Measurements from ENCODE around the gene GHRL.
"Not testable (repeated sequence)": the region's sequence is repeated elsewhere in the genome, so short reads cannot be mapped to it uniquely, and the experiment has no call there.

GHRL gene

DNA sequence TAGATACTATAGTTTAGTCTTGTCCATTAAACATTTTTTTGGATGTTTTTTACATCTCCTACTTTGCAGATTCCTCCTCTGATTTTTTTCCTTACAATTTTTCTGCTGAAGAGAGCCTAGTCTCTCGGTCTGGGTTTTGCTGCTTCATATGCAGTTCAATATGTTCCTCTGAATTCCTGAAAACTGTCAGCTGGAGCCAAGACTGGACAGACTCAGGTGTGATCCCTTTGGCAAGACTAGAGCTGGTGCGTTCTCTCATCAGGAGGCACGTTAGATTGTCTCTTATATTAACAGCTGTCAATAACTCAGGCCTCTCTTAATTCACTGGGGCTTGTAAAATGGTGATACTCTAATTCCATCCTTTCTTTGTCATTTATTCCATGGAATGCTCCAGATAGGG, 13.4 kb upstream of the GHRL start:
- no peaks in the 10 kb centered on the region for H3K9me3 ChIP-seq (ENCODE audit: insufficient read depth, low read length)
- H3K9ac ChIP-seq (ENCODE audit: insufficient read length, low read depth): no peak overlapping the region
- no peaks in the 10 kb centered on the region for H3K4me1 ChIP-seq (ENCODE audit: insufficient read depth, insufficient read length)
- H3K36me3 ChIP-seq (ENCODE audit: insufficient read depth, insufficient read length, low read length): peaks cover 98% of the 10 kb centered on the region
- H3K27me3 ChIP-seq (ENCODE audit: insufficient read depth, insufficient read length): no peaks in the 10 kb centered on the region
- H3K4me3 ChIP-seq (ENCODE audit: insufficient read length, low read depth): no peak overlapping the region
- TF ChIP-seq SUZ12 (IDR thresholded peaks at IDR 0.05; ENCODE audit: extremely low read depth, insufficient read depth, insufficient read length): no peak
- no peak for TF ChIP-seq ZNF274 (IDR thresholded peaks at IDR 0.05; ENCODE audit: low read depth, low read length)
- DNase-seq (ENCODE audit: low read depth, low spot score): no peak

DNA sequence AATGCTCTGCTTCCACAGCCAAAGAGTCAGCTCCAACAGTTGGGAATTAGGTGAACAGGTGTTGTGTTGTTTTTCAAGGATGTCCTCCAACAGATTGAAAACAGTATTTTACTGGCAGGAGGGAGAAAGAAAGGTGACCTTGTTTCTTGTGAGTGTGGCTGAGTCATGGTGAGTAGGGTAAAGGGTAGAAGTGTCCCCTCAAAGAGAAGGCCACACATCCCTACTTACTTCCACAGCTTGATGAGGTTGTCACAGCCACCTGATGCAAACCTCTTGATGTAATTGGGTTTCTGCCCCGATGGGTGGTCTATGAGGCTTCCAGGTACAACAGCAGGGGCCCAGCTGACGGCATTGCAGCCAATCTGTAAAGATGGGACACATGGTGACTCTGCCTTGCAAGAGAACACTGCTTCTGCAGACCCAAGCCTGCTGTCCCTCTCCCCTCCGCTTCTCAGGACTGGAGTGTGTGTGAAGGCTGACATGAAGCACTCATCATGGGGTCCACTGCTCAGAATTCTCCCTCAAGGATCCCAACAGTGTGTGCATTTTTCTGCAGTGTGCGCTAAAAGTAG, 12.7 kb upstream of the GHRL start:
- Histone ChIP-seq H3K4me1 (ENCODE audit: insufficient read depth, insufficient read length) (no peaks in the 10 kb centered on the region), H3K27me3 (ENCODE audit: insufficient read depth, insufficient read length) (no peaks in the 10 kb centered on the region), H3K36me3 (ENCODE audit: insufficient read depth, insufficient read length, low read length) (peaks cover 98% of the 10 kb centered on the region), H3K4me3 (ENCODE audit: insufficient read length, low read depth) (no peak overlapping the region), H3K9ac (ENCODE audit: insufficient read length, low read depth) (no peak overlapping the region), H3K9me3 (ENCODE audit: insufficient read depth, low read length) (no peaks in the 10 kb centered on the region)
- no peak for DNase-seq (ENCODE audit: low read depth, low spot score)
- TF ChIP-seq ZNF274 (IDR thresholded peaks at IDR 0.05; ENCODE audit: low read depth, low read length) (no peak), YY1 (IDR thresholded peaks at IDR 0.05; ENCODE audit: insufficient read depth, insufficient read length) (no peak), SUZ12 (IDR thresholded peaks at IDR 0.05; ENCODE audit: extremely low read depth, insufficient read depth, insufficient read length) (no peak)

DNA sequence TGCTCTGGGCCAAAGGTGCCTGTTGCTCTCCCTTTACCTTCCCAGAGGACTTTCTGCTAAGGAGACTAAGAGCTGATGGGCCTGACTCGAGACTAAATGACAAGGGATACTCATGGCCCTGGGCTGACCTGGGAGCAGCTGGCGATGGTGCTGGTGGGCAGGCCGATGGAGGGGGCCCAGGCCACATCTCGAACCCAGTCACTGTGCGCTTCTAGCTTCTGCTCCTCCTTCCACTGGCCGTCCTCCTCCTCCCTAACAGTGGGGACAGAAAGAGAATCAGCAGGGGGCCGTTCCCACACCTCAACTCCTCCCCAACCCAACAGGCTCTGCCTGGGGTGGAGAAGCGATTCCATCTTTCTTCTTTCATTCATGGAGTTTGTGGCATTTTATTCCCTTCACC, 12.2 kb upstream of the GHRL start:
- Histone ChIP-seq H3K4me3 (ENCODE audit: insufficient read length, low read depth) (no peak overlapping the region), H3K9me3 (ENCODE audit: insufficient read depth, low read length) (no peaks in the 10 kb centered on the region), H3K27me3 (ENCODE audit: insufficient read depth, insufficient read length) (no peaks in the 10 kb centered on the region), H3K4me1 (ENCODE audit: insufficient read depth, insufficient read length) (no peaks in the 10 kb centered on the region), H3K9ac (ENCODE audit: insufficient read length, low read depth) (no peak overlapping the region), H3K36me3 (ENCODE audit: insufficient read depth, insufficient read length, low read length) (peaks cover 98% of the 10 kb centered on the region)
- no peak for DNase-seq (ENCODE audit: low read depth, low spot score)
- TF ChIP-seq ZNF274 (IDR thresholded peaks at IDR 0.05; ENCODE audit: low read depth, low read length) (no peak), YY1 (IDR thresholded peaks at IDR 0.05; ENCODE audit: insufficient read depth, insufficient read length) (no peak)

DNA sequence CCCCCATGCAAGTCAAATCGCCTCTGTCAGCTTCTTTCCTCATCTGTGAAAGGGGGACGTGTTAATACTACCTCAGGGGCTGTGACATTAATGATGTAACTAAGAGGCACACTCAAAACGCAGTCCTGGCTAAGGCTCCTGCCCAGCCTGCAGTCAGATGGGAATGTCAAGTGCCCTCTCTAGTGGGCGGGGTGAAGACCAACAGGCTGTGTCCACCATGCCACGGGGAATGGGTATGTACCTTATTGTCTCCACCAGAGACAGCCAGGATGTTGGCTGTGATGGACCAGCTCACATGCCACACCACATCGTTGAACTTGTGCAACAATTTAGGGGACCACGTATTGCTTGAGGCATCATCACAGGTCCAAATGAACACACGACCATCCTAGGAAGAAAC, 11.0 kb upstream of the GHRL start:
- TF ChIP-seq YY1 (IDR thresholded peaks at IDR 0.05; ENCODE audit: insufficient read depth, insufficient read length) (no peak), ZNF274 (IDR thresholded peaks at IDR 0.05; ENCODE audit: low read depth, low read length) (no peak), SUZ12 (IDR thresholded peaks at IDR 0.05; ENCODE audit: extremely low read depth, insufficient read depth, insufficient read length) (no peak)
- Histone ChIP-seq H3K4me1 (ENCODE audit: insufficient read depth, insufficient read length) (no peaks in the 10 kb centered on the region), H3K36me3 (ENCODE audit: insufficient read depth, insufficient read length, low read length) (peaks cover 98% of the 10 kb centered on the region), H3K4me3 (ENCODE audit: insufficient read length, low read depth) (no peak overlapping the region), H3K27me3 (ENCODE audit: insufficient read depth, insufficient read length) (no peaks in the 10 kb centered on the region), H3K9ac (ENCODE audit: insufficient read length, low read depth) (no peak overlapping the region), H3K9me3 (ENCODE audit: insufficient read depth, low read length) (no peaks in the 10 kb centered on the region)
- DNase-seq (ENCODE audit: low read depth, low spot score): no peak

DNA sequence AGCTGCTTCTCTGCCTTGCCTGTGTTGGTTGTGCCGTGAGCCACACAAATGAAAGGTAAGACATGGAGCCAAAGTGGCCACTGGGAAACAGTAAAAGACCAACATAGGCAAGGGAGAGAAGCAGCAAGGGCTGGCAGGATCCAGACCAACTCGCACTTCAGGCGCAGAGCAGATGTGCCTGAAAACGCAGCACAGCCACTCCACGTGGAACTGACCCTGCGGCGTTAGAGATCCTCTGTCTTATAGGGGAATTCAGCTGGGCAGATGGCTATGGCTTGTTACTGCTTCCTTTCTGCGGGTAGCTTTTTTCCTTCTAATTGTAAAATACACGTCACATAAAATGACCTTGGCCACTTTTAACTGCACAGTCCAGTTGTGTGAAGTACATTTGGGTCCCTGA, 10.4 kb upstream of the GHRL start:
- Histone ChIP-seq H3K36me3 (ENCODE audit: insufficient read depth, insufficient read length, low read length) (peaks cover 92% of the 10 kb centered on the region), H3K9ac (ENCODE audit: insufficient read length, low read depth) (no peak overlapping the region), H3K27me3 (ENCODE audit: insufficient read depth, insufficient read length) (no peaks in the 10 kb centered on the region), H3K4me1 (ENCODE audit: insufficient read depth, insufficient read length) (no peaks in the 10 kb centered on the region), H3K9me3 (ENCODE audit: insufficient read depth, low read length) (no peaks in the 10 kb centered on the region), H3K4me3 (ENCODE audit: insufficient read length, low read depth) (no peak overlapping the region)
- no peak for DNase-seq (ENCODE audit: low read depth, low spot score)
- TF ChIP-seq ZNF274 (IDR thresholded peaks at IDR 0.05; ENCODE audit: low read depth, low read length) (no peak), SUZ12 (IDR thresholded peaks at IDR 0.05; ENCODE audit: extremely low read depth, insufficient read depth, insufficient read length) (no peak), YY1 (IDR thresholded peaks at IDR 0.05; ENCODE audit: insufficient read depth, insufficient read length) (no peak)

DNA sequence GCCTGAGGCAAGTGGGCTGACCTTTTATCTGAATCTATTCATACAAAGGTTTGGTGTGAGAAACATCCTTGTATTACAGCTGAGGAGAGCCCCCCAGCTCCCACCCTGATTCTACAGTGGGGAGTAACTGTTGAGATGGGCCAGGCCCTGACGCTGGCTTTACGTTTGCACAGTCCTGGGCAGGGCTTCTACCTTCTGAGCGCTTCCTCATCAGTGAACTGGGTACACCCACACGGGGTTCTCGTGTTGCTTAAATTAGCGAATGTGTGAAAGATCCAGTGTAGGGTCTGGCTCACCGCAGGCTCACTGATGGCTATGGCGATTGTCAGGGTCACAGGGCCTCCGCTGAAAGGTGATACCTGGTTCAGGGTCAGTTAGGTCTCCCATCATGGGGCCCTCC, 7.3 kb upstream of the GHRL start:
- DNase-seq (ENCODE audit: low read depth, low spot score): no peak
- Histone ChIP-seq H3K27me3 (ENCODE audit: insufficient read depth, insufficient read length) (no peaks in the 10 kb centered on the region), H3K4me1 (ENCODE audit: insufficient read depth, insufficient read length) (no peaks in the 10 kb centered on the region), H3K36me3 (ENCODE audit: insufficient read depth, insufficient read length, low read length) (peaks cover 72% of the 10 kb centered on the region), H3K9me3 (ENCODE audit: insufficient read depth, low read length) (no peaks in the 10 kb centered on the region), H3K4me3 (ENCODE audit: insufficient read length, low read depth) (no peak overlapping the region), H3K9ac (ENCODE audit: insufficient read length, low read depth) (no peak overlapping the region)
- TF ChIP-seq SUZ12 (IDR thresholded peaks at IDR 0.05; ENCODE audit: extremely low read depth, insufficient read depth, insufficient read length): no peak
- no peak for TF ChIP-seq ZNF274 (IDR thresholded peaks at IDR 0.05; ENCODE audit: low read depth, low read length)
- no peak for TF ChIP-seq YY1 (IDR thresholded peaks at IDR 0.05; ENCODE audit: insufficient read depth, insufficient read length)

DNA sequence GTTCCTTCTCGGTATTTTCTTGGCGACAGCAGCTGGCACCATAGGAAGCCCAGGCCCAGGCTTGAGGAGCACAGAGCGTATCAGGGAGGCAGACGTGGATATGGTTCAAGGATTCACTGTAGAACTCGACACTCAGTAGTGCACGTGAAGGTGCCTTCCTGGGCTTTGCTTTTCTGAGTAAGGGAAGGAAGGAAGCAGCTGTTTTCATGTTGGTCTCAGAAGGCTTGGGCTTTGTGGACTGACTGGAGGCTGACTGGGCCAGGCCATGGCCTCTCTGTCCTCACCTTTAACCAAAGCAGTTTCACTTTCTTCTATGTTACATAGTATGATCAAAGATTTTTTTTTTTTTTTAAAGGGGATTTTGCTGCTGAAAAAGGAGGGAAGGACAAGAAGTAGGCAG, 6.9 kb upstream of the GHRL start:
- Histone ChIP-seq H3K36me3 (ENCODE audit: insufficient read depth, insufficient read length, low read length) (peaks cover 72% of the 10 kb centered on the region), H3K4me1 (ENCODE audit: insufficient read depth, insufficient read length) (no peaks in the 10 kb centered on the region), H3K27me3 (ENCODE audit: insufficient read depth, insufficient read length) (no peaks in the 10 kb centered on the region), H3K9ac (ENCODE audit: insufficient read length, low read depth) (no peak overlapping the region), H3K4me3 (ENCODE audit: insufficient read length, low read depth) (no peak overlapping the region), H3K9me3 (ENCODE audit: insufficient read depth, low read length) (no peaks in the 10 kb centered on the region)
- no peak for TF ChIP-seq ZNF274 (IDR thresholded peaks at IDR 0.05; ENCODE audit: low read depth, low read length)
- no peak for TF ChIP-seq SUZ12 (IDR thresholded peaks at IDR 0.05; ENCODE audit: extremely low read depth, insufficient read depth, insufficient read length)
- TF ChIP-seq YY1 (IDR thresholded peaks at IDR 0.05; ENCODE audit: insufficient read depth, insufficient read length): no peak
- DNase-seq (ENCODE audit: low read depth, low spot score): no peak

DNA sequence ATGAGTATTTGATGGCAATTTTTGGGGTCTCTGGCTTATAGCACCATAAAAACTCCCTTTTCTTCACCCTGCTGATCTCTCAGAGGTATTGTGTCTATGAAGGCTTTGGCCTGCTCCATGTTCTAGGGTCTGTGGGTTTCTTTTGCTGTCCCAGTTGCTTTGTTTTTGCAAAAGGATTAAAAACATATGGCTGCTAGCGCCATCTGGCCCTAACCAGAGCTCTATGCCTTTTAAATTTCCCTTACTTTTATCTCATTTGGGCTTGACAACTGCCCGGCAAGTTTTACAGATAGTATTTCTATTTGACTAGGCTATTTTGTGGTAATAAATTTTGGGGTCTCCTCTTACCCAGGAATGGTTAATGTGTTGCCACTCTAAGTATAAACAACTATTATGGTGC, 6.4 kb upstream of the GHRL start:
- Histone ChIP-seq H3K4me3 (ENCODE audit: insufficient read length, low read depth) (no peak overlapping the region), H3K36me3 (ENCODE audit: insufficient read depth, insufficient read length, low read length) (peaks cover 70% of the 10 kb centered on the region), H3K9ac (ENCODE audit: insufficient read length, low read depth) (no peak overlapping the region), H3K4me1 (ENCODE audit: insufficient read depth, insufficient read length) (no peaks in the 10 kb centered on the region), H3K9me3 (ENCODE audit: insufficient read depth, low read length) (no peaks in the 10 kb centered on the region), H3K27me3 (ENCODE audit: insufficient read depth, insufficient read length) (no peaks in the 10 kb centered on the region)
- TF ChIP-seq SUZ12 (IDR thresholded peaks at IDR 0.05; ENCODE audit: extremely low read depth, insufficient read depth, insufficient read length) (no peak), ZNF274 (IDR thresholded peaks at IDR 0.05; ENCODE audit: low read depth, low read length) (no peak), YY1 (IDR thresholded peaks at IDR 0.05; ENCODE audit: insufficient read depth, insufficient read length) (no peak)
- no peak for DNase-seq (ENCODE audit: low read depth, low spot score)

DNA sequence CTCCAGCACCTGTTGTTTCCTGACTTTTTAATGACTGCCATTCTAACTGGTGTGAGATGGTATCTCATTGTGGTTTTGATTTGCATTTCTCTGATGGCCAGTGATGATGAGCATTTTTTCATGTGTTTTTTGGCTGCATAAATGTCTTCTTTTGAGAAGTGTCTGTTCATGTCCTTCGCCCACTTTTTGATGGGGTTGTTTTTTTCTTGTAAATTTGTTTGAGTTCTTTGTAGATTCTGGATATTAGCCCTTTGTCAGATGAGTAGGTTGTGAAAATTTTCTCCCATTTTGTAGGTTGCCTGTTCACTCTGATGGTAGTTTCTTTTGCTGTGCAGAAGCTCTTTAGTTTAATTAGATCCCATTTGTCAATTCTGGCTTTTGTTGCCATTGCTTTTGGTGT, 5.3 kb upstream of the GHRL start:
- H3K9me3 ChIP-seq (ENCODE audit: insufficient read depth, low read length); H3K4me3 ChIP-seq (ENCODE audit: insufficient read length, low read depth); H3K27me3 ChIP-seq (ENCODE audit: insufficient read depth, insufficient read length); DNase-seq (ENCODE audit: low read depth, low spot score); H3K9ac ChIP-seq (ENCODE audit: insufficient read length, low read depth); H3K4me1 ChIP-seq (ENCODE audit: insufficient read depth, insufficient read length): not testable (repeated sequence)
- H3K36me3 ChIP-seq (ENCODE audit: insufficient read depth, insufficient read length, low read length): peaks cover 60% of the 10 kb centered on the region

Measured in NT2/D1 (cell line).